ENCODE data around the gene ABCC9.

GRCh38 chr12:21985155-21985554 lies 43.9 kb upstream of the ABCC9 start:
- TF ChIP-seq POLR2A (IDR thresholded peaks at IDR 0.05) (no peak), CTCF (IDR thresholded peaks at IDR 0.05) (no peak)

Measured in Peyer's patch (tissue), 4 donors.